ENCODE measurements around the gene CYP1B1.
"Not testable (repeated sequence)": the region's sequence is repeated elsewhere in the genome, so short reads cannot be mapped to it uniquely, and the experiment has no call there.

DNA sequence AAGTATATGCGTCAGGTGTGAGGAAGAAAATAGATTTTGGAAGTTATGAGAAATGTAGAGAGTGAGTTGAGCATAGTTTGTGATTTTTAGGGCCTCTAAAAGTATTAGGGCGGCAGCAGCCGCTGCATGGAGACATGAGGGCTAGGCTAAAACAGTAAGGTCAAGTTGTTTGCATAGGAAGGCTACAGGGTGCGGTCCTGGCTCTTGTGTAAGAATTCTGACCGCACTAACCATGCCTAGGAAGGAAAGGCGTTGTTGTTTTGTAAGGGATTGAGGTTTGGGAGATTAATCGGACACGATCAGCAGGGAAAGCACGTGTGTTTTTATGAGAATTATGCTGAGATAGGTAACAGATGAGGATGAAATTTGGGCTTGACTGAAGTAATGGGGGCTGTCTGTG, 6.8 kb upstream of the CYP1B1 start:
- TF ChIP-seq CTCF (IDR thresholded peaks at IDR 0.05 in 8 of 11, conservative IDR thresholded peaks at IDR 0.05 in 3 of 11); POLR2A (IDR thresholded peaks at IDR 0.05): not testable (repeated sequence)

Data from spleen (tissue), 7 donors.